ENCODE measurements around the gene MDH1B.

GRCh38 chr2:206801418-206802189 lies 36.5 kb upstream of the MDH1B start:
- TF ChIP-seq CTCF (IDR thresholded peaks at IDR 0.05) (no peak), POLR2A (IDR thresholded peaks at IDR 0.05) (no peak), POLR2AphosphoS5 (IDR thresholded peaks at IDR 0.05) (no peak), EP300 (IDR thresholded peaks at IDR 0.05) (no peak)
